HAP-1 (cell line): ENCODE measurements around the gene VPS8.

Experiments
- DNase-seq, 2 experiments: peaks; one replicate each; pipeline ENCODE4 v3.0.0-alpha.2; 2016 to 2020; ENCODE audit warnings: low spot score in 2 of 2
- H3K27me3 ChIP-seq: fragments of 250-450 bp; sonication (Bioruptor Pico); 2 replicates; pipeline ENCODE4 v1.5.1; 2020; ENCODE audit warnings: low read depth, mild to moderate bottlenecking, moderate library complexity
- H3K36me3 ChIP-seq: fragments of 250-450 bp; sonication (Bioruptor Pico); replicated peaks from 2 replicates; pipeline ENCODE4 v1.5.1; 2020; ENCODE audit warnings: mild to moderate bottlenecking
- H3K4me1 ChIP-seq: fragments of 250-450 bp; sonication (Bioruptor Pico); 2 replicates; pipeline ENCODE4 v1.5.1; 2020; ENCODE audit warnings: mild to moderate bottlenecking
- H3K4me3 ChIP-seq: fragments of 250-450 bp; sonication (Bioruptor Pico); 2 replicates; pipeline ENCODE4 v1.5.1; 2020; ENCODE audit warnings: mild to moderate bottlenecking, moderate library complexity
- H3K9me3 ChIP-seq: fragments of 250-450 bp; sonication (Bioruptor Pico); 2 replicates; pipeline ENCODE4 v1.5.1; 2020; ENCODE audit warnings: mild to moderate bottlenecking, moderate library complexity
- in situ Hi-C: fragments of 300-500 bp; cut with MboI; formaldehyde crosslinking; loops from 3 replicates; pipeline ENCODE4 v1.14.3; 2020; ENCODE audit warnings: low sequenced_read_pairs, inconsistent platforms, mixed read lengths

The VPS8 gene

GRCh38 chr3:185084402-185084801 is 272.4 kb downstream of the VPS8 start:
- in situ Hi-C loops, result no loop called here
- no peaks in the 10 kb centered on the region for H3K36me3 ChIP-seq
- DNase-seq, result no peak
- H3K9me3 ChIP-seq, result no peaks in the 10 kb centered on the region
- no peaks in the 10 kb centered on the region for H3K4me1 ChIP-seq
- no peaks in the 10 kb centered on the region; the same call in 1 of the 2 replicates for H3K27me3 ChIP-seq
- no peak overlapping the region for H3K4me3 ChIP-seq

DNA sequence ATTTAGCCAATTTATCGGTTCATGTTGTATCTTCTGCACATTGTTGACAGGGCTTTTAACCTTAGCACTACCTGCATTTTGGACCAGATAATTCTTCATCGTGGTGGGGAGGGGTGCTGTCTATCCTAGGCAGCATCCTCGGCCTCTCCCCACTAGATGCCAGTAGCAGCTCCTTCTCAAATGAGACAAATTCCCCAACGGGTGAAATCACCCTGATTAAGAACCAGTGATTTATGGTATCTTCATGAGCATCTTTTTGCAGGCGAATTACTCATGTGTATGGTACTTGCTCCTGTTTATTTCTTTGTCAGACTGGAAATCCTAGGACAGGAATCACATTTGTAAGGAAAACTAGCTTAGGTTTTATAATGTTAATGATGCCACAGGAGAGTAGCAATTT is 272.9 kb downstream of the VPS8 start:
- no peaks in the 10 kb centered on the region for H3K4me1 ChIP-seq
- H3K9me3 ChIP-seq, result no peaks in the 10 kb centered on the region
- no peaks in the 10 kb centered on the region for H3K36me3 ChIP-seq
- no peak for DNase-seq
- in situ Hi-C loops, result no loop called here
- H3K27me3 ChIP-seq, result no peaks in the 10 kb centered on the region; the same call in 1 of the 2 replicates
- H3K4me3 ChIP-seq, result no peak overlapping the region

- in situ Hi-C loops, result no loop called here
- H3K4me3 ChIP-seq, result no peak overlapping the region
Observed at GRCh38 chr3:185087419-185087818, 275.5 kb downstream of the VPS8 start.

GRCh38 chr3:185089343-185089742 is 277.4 kb downstream of the VPS8 start:
- in situ Hi-C loops, result no loop called here
- Histone ChIP-seq H3K36me3 (no peaks in the 10 kb centered on the region), H3K4me3 (no peak overlapping the region), H3K27me3 (no peaks in the 10 kb centered on the region; the same call in 1 of the 2 replicates), H3K9me3 (no peaks in the 10 kb centered on the region), H3K4me1 (no peaks in the 10 kb centered on the region)
- DNase-seq, result no peak

More at GRCh38 chr3:185087419-185087818, 275.5 kb downstream of the VPS8 start:
- Histone ChIP-seq H3K36me3 (no peaks in the 10 kb centered on the region), H3K4me1 (no peaks in the 10 kb centered on the region), H3K27me3 (no peaks in the 10 kb centered on the region; the same call in 1 of the 2 replicates), H3K9me3 (no peaks in the 10 kb centered on the region)
- DNase-seq, result no peak

GRCh38 chr3:185089751-185090150 is 277.8 kb downstream of the VPS8 start:
- H3K4me3 ChIP-seq, result no peak overlapping the region
- H3K36me3 ChIP-seq, result no peaks in the 10 kb centered on the region
- in situ Hi-C loops, result no loop called here
- H3K4me1 ChIP-seq, result no peaks in the 10 kb centered on the region
- H3K27me3 ChIP-seq, result no peaks in the 10 kb centered on the region; the same call in 1 of the 2 replicates
- H3K9me3 ChIP-seq, result no peaks in the 10 kb centered on the region
- DNase-seq, result no peak

- Histone ChIP-seq H3K9me3 (no peaks in the 10 kb centered on the region), H3K36me3 (no peaks in the 10 kb centered on the region), H3K27me3 (no peaks in the 10 kb centered on the region; the same call in 1 of the 2 replicates), H3K4me3 (no peak overlapping the region), H3K4me1 (no peaks in the 10 kb centered on the region)
- DNase-seq, result no peak
- in situ Hi-C loops, result no loop called here
Observed at GRCh38 chr3:185090811-185091210, 278.8 kb downstream of the VPS8 start.

DNA sequence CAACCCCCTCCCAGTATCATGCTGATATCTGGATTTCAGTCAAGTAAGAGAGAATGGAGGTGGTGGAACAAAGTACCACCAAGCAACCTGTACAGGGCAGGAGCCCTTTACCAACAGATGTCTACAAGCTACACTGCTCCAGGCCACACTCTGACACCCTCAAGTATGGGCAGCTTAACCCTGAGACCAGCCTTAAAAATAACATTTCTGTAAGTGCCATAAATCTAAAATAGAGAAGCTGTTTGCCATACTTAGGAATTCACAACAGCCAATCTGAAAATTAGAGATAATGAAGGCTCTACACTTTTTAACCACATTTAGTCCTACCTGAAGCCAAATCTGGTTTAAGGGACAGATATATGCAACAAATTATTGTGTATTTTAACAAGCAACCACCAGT is 281.1 kb downstream of the VPS8 start:
- H3K4me1 ChIP-seq, result no peaks in the 10 kb centered on the region
- no peaks in the 10 kb centered on the region for H3K9me3 ChIP-seq
- no peak overlapping the region for H3K4me3 ChIP-seq
- in situ Hi-C loops, result no loop called here
- no peak for DNase-seq
- H3K36me3 ChIP-seq, result no peaks in the 10 kb centered on the region
- H3K27me3 ChIP-seq, result peaks cover 2% of the 10 kb centered on the region

- no peak for DNase-seq
- Histone ChIP-seq H3K27me3 (peaks cover 2% of the 10 kb centered on the region; the same call in 1 of the 2 replicates), H3K4me1 (no peaks in the 10 kb centered on the region), H3K9me3 (no peaks in the 10 kb centered on the region), H3K36me3 (no peaks in the 10 kb centered on the region), H3K4me3 (no peak overlapping the region)
- in situ Hi-C loops, result no loop called here
Observed at GRCh38 chr3:185094697-185095096, 282.7 kb downstream of the VPS8 start.
